GM19351 (cell line): ENCODE measurements around the gene AIM2.
"Not testable (repeated sequence)": the region's sequence is repeated elsewhere in the genome, so short reads cannot be mapped to it uniquely, and the experiment has no call there.

Experiments
- ATAC-seq: cut with Tn5 transposase; IDR thresholded peaks from one replicate; pipeline ENCODE4 v1.9.1; 2021; ENCODE audit warnings: mild to moderate bottlenecking, moderate library complexity; ENCODE audit not compliant: unreplicated experiment

AIM2 gene

GRCh38 chr1:159081626-159082025 is 5.1 kb upstream of the AIM2 start:
- no peak for ATAC-seq

GRCh38 chr1:159079525-159079924 is 3.0 kb upstream of the AIM2 start:
- ATAC-seq: no peak

GRCh38 chr1:159077120-159077961 is 775 bp upstream of the AIM2 start:
- ATAC-seq: peak; percentile 61

GRCh38 chr1:159071970-159072582 is 4.5 kb downstream of the AIM2 start:
- no peak for ATAC-seq

GRCh38 chr1:159068886-159069285 is 7.7 kb downstream of the AIM2 start:
- no peak for ATAC-seq

GRCh38 chr1:159067699-159068621 is 8.6 kb downstream of the AIM2 start:
- peak; percentile 81 for ATAC-seq

- ATAC-seq: no peak
Observed at GRCh38 chr1:159066108-159066507, 10.5 kb downstream of the AIM2 start.

- no peak for ATAC-seq
Observed at GRCh38 chr1:159065106-159065505, 11.5 kb downstream of the AIM2 start.

- ATAC-seq: no peak
Observed at GRCh38 chr1:159058751-159059150, 17.8 kb downstream of the AIM2 start.

- ATAC-seq: no peak
Observed at GRCh38 chr1:159056069-159056698, 20.4 kb downstream of the AIM2 start.

GRCh38 chr1:159055181-159055641 is 21.4 kb downstream of the AIM2 start:
- ATAC-seq: no peak

- no peak for ATAC-seq
Observed at GRCh38 chr1:159054427-159054826, 22.1 kb downstream of the AIM2 start.

GRCh38 chr1:159051436-159051835 is 25.1 kb downstream of the AIM2 start:
- ATAC-seq: no peak

- not testable (repeated sequence) for ATAC-seq
Observed at GRCh38 chr1:159046486-159046885, 30.1 kb downstream of the AIM2 start.

- ATAC-seq: no peak
Observed at GRCh38 chr1:159040893-159041724, 35.5 kb downstream of the AIM2 start.

GRCh38 chr1:159040206-159040605 is 36.4 kb downstream of the AIM2 start:
- no peak for ATAC-seq

GRCh38 chr1:159030877-159031447 is 45.6 kb downstream of the AIM2 start:
- ATAC-seq: no peak

- ATAC-seq: no peak
Observed at GRCh38 chr1:159030311-159030710, 46.3 kb downstream of the AIM2 start.

GRCh38 chr1:159026841-159027240 is 49.7 kb downstream of the AIM2 start:
- ATAC-seq: not testable (repeated sequence)
